A673 (cell line): Measurements from ENCODE around the gene ADAMTS12. TPM values are rescaled to one million over a fixed set of nuclear protein-coding genes. Genes with fewer than 3 reads are reported as not detected.

Experiments used
- BruUV-seq: library from RNA; stranded (reverse); fragments of 400-500 nt; replicated peaks from 2 replicates; lab custom pipeline; 2021; lab: Mats Ljungman, UMichigan
- CTCF ChIA-PET: fragments of 300-600 bp; sonication (Branson Sonifier 250); formaldehyde crosslinking; loops from one replicate; lab custom pipeline; 2022; ENCODE audit warnings: antibody characterized with exemption; lab: Charles Lee
- POLR2A ChIA-PET: fragments of 300-600 bp; sonication (Branson Sonifier 250); formaldehyde crosslinking; loops from one replicate; lab custom pipeline; 2022; ENCODE audit warnings: antibody characterized with exemption; ENCODE audit not compliant: low non-redundant PET; lab: Charles Lee
- DNase-seq: peaks from one replicate; pipeline ENCODE4 v3.0.0-alpha.2; 2015; ENCODE audit warnings: low spot score
- H3K27ac ChIP-seq: fragments of 200-600 bp; sonication (generic); 2 replicates; pipeline ENCODE4 v1.5.1; 2016; ENCODE audit warnings: mixed run types, low read depth, mild to moderate bottlenecking, mixed read lengths, antibody characterized with exemption, low read length; ENCODE audit not compliant: poor library complexity, severe bottlenecking
- H3K27me3 ChIP-seq: fragments of 200-600 bp; sonication (generic); replicated peaks from 2 replicates; pipeline ENCODE4 v1.6.1; 2017; ENCODE audit warnings: mixed run types, low read depth, mild to moderate bottlenecking, mixed read lengths, antibody characterized with exemption, low read length; ENCODE audit not compliant: insufficient read depth, poor library complexity
- H3K36me3 ChIP-seq: fragments of 200-600 bp; sonication (generic); 2 replicates; pipeline ENCODE4 v1.6.1; 2016; ENCODE audit warnings: mixed run types, mild to moderate bottlenecking, mixed read lengths, antibody characterized with exemption, low read length; ENCODE audit not compliant: insufficient read depth, poor library complexity, severe bottlenecking
- H3K4me1 ChIP-seq: fragments of 200-600 bp; sonication (generic); 2 replicates; pipeline ENCODE4 v1.6.1; 2017; ENCODE audit warnings: mixed run types, mild to moderate bottlenecking, mixed read lengths, antibody characterized with exemption, low read length; ENCODE audit not compliant: insufficient read depth, poor library complexity, severe bottlenecking
- H3K4me3 ChIP-seq: fragments of 200-600 bp; sonication (generic); 2 replicates; pipeline ENCODE4 v1.5.1; 2016; ENCODE audit warnings: low read depth, mixed run types, mild to moderate bottlenecking, mixed read lengths, low read length; ENCODE audit not compliant: poor library complexity, severe bottlenecking
- H3K9me3 ChIP-seq: fragments of 200-600 bp; sonication (generic); 2 replicates; pipeline ENCODE4 v1.6.1; 2016; ENCODE audit warnings: mixed run types, low read depth, mild to moderate bottlenecking, mixed read lengths, antibody characterized with exemption, low read length; ENCODE audit not compliant: poor library complexity, severe bottlenecking
- CTCF ChIP-seq: fragments of 300-800, 200-600 bp; sonication (generic); conservative IDR thresholded peaks from 2 replicates; pipeline ENCODE4 v1.5.1; 2017; ENCODE audit warnings: low read depth, mild to moderate bottlenecking, antibody characterized with exemption, low read length, moderate library complexity, mixed read lengths
- EZH2 ChIP-seq: fragments of 200-600 bp; sonication (generic); IDR thresholded peaks from 2 replicates; pipeline ENCODE4 v1.6.1; 2017; ENCODE audit warnings: borderline replicate concordance, low read depth, mild to moderate bottlenecking, mixed read lengths, antibody characterized with exemption, low read length; ENCODE audit not compliant: poor library complexity, severe bottlenecking
- intact Hi-C: fragments of 100-400 bp; cut with micrococcal nuclease; formaldehyde crosslinking; loops from one replicate; pipeline ENCODE4 v1.10.0; 2022; ENCODE audit not compliant: unreplicated experiment
- total RNA-seq: library from RNA; stranded (reverse); gene quantifications from 2 replicates; pipeline ENCODE4 v1.2.3, GENCODE V29; 2021

The ADAMTS12 gene
- total RNA-seq, 1 experiment from 2014 or later: 0.84 TPM

GRCh38 chr5:33649549-33650482 is 242.0 kb downstream of the ADAMTS12 start:
- Histone ChIP-seq H3K9me3 (no peaks in the 10 kb centered on the region), H3K4me1 (no peaks in the 10 kb centered on the region), H3K27ac (no peak overlapping the region), H3K27me3 (no peaks in the 10 kb centered on the region), H3K36me3 (no peaks in the 10 kb centered on the region), H3K4me3 (no peak overlapping the region)
- intact Hi-C loops: no loop called here
- POLR2A ChIA-PET: interaction anchor here (0.7 kb wide), 1 partner anchor 9 kb away, joined by 3 read pairs; no protein-coding TSS in a partner anchor
- CTCF ChIA-PET: no interaction called here
- BruUV-seq: no TSS peak
- no peak for DNase-seq
- no peak for TF ChIP-seq CTCF
- no peak for TF ChIP-seq EZH2

GRCh38 chr5:33641744-33642505 is 249.9 kb downstream of the ADAMTS12 start:
- no peaks in the 10 kb centered on the region for H3K9me3 ChIP-seq
- intact Hi-C loops: no loop called here
- H3K4me1 ChIP-seq: no peaks in the 10 kb centered on the region
- no peaks in the 10 kb centered on the region for H3K36me3 ChIP-seq
- ChIA-PET CTCF (no interaction called here), POLR2A (no interaction called here)
- no TSS peak for BruUV-seq
- H3K27ac ChIP-seq: no peak overlapping the region
- TF ChIP-seq CTCF (no peak), EZH2 (no peak)
- H3K4me3 ChIP-seq: no peak overlapping the region
- no peak for DNase-seq
- no peaks in the 10 kb centered on the region for H3K27me3 ChIP-seq

GRCh38 chr5:33639474-33639873 is 252.3 kb downstream of the ADAMTS12 start:
- POLR2A ChIA-PET: no interaction called here
- CTCF ChIA-PET: no interaction called here
- H3K4me3 ChIP-seq: no peak overlapping the region
- H3K9me3 ChIP-seq: no peaks in the 10 kb centered on the region
- no TSS peak for BruUV-seq
- H3K4me1 ChIP-seq: no peaks in the 10 kb centered on the region
- H3K36me3 ChIP-seq: no peaks in the 10 kb centered on the region
- DNase-seq: no peak
- H3K27ac ChIP-seq: no peak overlapping the region
- TF ChIP-seq EZH2 (no peak), CTCF (no peak)
- H3K27me3 ChIP-seq: no peaks in the 10 kb centered on the region
- intact Hi-C loops: no loop called here
